ENCODE measurements around the gene TSPAN5. TPM values are rescaled to one million over a fixed set of nuclear protein-coding genes. Genes with fewer than 3 reads are reported as not detected.

TSPAN5 gene
- total RNA-seq, 2 donors from 2014 or later = 7.9 to 48.5 TPM

DNA sequence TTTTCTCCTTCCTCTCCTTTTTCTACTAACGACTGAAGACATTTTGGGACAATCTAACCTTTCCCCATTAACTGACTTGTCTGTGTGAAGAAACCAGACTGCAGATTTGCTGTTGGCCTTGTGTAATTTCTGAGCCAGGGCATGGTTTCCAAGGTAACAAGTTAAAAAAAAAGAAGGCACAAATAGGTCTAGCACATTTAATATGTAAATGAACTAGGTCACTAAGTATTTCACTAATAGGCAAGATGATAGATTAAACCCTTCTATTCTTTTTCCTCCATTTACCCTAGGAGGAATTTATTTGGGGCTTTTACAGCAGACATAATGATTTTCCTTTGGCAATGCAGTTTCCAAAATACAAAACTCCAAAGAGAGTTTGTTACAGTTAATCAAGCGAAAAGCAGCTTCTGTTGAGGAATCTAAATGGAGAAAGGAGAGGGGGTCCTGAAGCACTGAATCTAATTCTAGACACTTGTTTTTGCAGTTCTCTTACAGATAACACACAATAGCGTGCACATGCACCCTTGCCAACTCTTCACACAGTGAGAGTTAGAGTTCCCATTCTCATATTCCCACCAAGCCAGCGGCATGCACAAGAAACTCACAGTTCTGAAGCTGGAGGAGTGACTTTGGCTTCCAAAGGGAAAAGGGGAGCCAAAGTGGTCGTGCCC lies 72.0 kb downstream of the TSPAN5 start:
- intact Hi-C loops (cut with DNase I) = no loop called here

DNA sequence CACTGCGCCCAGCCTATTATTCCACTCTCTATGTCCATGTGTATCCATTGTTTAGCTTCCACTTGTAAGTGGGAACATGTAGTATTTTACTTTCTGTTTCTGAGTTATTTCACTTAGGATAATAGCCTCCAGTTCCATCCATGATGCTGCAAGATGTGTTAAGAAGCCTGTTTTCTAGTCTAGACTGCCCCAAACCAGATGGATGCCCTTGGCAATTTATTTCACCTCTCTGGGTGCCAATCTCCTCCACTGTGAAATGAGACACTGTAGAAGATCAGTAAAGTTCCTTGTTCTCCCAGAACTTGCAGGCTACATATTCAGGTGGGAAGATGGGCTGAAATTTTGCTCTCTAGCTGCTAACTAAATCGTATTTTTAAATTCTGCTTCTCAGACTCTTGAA lies 72.8 kb downstream of the TSPAN5 start:
- DNase-seq (ENCODE audit: low spot score) = no peak
- H3K27me3 ChIP-seq (replicated peaks; ENCODE audit: insufficient read depth) = no peaks in the 10 kb centered on the region
- H3K4me3 ChIP-seq = no peak overlapping the region
- H3K9me3 ChIP-seq = no peaks in the 10 kb centered on the region
- peaks cover 11% of the 10 kb centered on the region for H3K4me1 ChIP-seq (replicated peaks)
- 66% methylated on average over 2 of the region's 2 CpGs for whole genome bisulfite sequencing
- intact Hi-C loops (cut with DNase I) = no loop called here
- no peak for TF ChIP-seq POLR2A (IDR thresholded peaks at IDR 0.05)
- H3K27ac ChIP-seq = peak overlapping the region; percentile 3 to 26
- no peaks in the 10 kb centered on the region for H3K36me3 ChIP-seq

More for the DNA sequence above, 72.0 kb downstream of the TSPAN5 start:
- no peak for TF ChIP-seq POLR2A (IDR thresholded peaks at IDR 0.05)
- TF ChIP-seq, protein P1, sequence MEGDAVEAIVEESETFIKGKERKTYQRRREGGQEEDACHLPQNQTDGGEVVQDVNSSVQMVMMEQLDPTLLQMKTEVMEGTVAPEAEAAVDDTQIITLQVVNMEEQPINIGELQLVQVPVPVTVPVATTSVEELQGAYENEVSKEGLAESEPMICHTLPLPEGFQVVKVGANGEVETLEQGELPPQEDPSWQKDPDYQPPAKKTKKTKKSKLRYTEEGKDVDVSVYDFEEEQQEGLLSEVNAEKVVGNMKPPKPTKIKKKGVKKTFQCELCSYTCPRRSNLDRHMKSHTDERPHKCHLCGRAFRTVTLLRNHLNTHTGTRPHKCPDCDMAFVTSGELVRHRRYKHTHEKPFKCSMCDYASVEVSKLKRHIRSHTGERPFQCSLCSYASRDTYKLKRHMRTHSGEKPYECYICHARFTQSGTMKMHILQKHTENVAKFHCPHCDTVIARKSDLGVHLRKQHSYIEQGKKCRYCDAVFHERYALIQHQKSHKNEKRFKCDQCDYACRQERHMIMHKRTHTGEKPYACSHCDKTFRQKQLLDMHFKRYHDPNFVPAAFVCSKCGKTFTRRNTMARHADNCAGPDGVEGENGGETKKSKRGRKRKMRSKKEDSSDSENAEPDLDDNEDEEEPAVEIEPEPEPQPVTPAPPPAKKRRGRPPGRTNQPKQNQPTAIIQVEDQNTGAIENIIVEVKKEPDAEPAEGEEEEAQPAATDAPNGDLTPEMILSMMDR (IDR thresholded peaks at IDR 0.05) = no peak
- no peak for TF ChIP-seq POLR2AphosphoS5 (IDR thresholded peaks at IDR 0.05)
- Histone ChIP-seq H3K36me3 (no peaks in the 10 kb centered on the region), H3K27me3 (replicated peaks; ENCODE audit: insufficient read depth) (no peaks in the 10 kb centered on the region), H3K4me3 (no peak overlapping the region), H3K9me3 (no peaks in the 10 kb centered on the region), H3K27ac (peak overlapping the region; percentile 13 to 26), H3K4me1 (replicated peaks) (peaks cover 7% of the 10 kb centered on the region)
- no peak for DNase-seq (ENCODE audit: low spot score)
- WGBS = 38% methylated on average over 5 of the region's 5 CpGs

DNA sequence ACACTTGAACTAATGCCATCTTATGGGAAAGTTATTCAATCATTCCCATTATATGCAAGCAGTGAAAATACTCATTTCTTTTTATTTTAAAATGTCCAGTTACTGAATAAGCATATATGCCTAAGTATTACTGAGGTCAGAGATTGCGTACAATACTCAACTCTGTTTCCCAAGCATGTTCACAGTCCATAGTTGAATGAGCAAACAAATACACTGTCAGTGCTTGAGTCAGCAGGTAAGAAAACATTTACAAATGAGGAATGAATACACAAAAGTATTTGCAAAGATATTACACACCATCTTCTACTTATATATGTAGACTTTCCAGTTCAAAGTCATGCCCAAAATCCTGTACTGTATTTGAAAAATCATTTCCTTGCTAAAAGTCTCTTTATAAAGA lies 74.1 kb downstream of the TSPAN5 start:
- H3K9me3 ChIP-seq = no peaks in the 10 kb centered on the region
- intact Hi-C loops (cut with DNase I) = no loop called here
- no peaks in the 10 kb centered on the region for H3K36me3 ChIP-seq
- no peak for DNase-seq (ENCODE audit: low spot score)
- no peaks in the 10 kb centered on the region for H3K27me3 ChIP-seq (replicated peaks; ENCODE audit: insufficient read depth)
- 68% methylated on average over 1 of the region's 1 CpG for WGBS
- H3K4me1 ChIP-seq (replicated peaks) = peaks cover 13% of the 10 kb centered on the region
- peak overlapping the region; percentile 62 to 66 for H3K27ac ChIP-seq
- TF ChIP-seq, protein P1 (IDR thresholded peaks at IDR 0.05) = no peak
- TF ChIP-seq POLR2AphosphoS5 (IDR thresholded peaks at IDR 0.05) = peak; percentile 74
- H3K4me3 ChIP-seq = no peak overlapping the region

DNA sequence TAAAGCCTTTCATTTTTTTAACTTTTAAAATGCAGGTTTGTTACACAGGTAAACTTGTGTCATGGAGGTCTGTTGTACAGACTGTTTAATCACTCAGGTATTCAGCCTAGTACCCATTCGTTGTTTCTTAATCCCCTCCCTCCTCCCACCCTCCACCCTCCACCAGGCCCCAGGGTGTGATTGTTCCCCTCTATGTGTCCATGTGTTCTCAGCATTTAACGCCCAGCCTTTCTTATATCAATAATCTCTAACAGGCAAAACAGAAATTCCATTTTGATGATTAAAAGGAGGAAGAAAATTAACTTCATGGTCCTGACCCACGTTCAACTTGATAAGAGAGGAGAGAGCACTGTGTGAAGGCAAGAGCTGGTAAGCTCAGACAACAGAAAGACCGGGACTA lies 75.1 kb downstream of the TSPAN5 start:
- Histone ChIP-seq H3K4me1 (replicated peaks) (peaks cover 13% of the 10 kb centered on the region), H3K36me3 (no peaks in the 10 kb centered on the region), H3K9me3 (no peaks in the 10 kb centered on the region), H3K27ac (peak overlapping the region; percentile 62 to 66), H3K4me3 (no peak overlapping the region), H3K27me3 (replicated peaks; ENCODE audit: insufficient read depth) (no peaks in the 10 kb centered on the region)
- 70% methylated on average over 4 of the region's 4 CpGs for WGBS
- DNase-seq (ENCODE audit: low spot score) = no peak
- TF ChIP-seq POLR2A (IDR thresholded peaks at IDR 0.05) (no peak), POLR2AphosphoS5 (IDR thresholded peaks at IDR 0.05) (no peak)
- TF ChIP-seq, protein P1 (IDR thresholded peaks at IDR 0.05) = no peak
- intact Hi-C loops (cut with DNase I) = no loop called here

DNA sequence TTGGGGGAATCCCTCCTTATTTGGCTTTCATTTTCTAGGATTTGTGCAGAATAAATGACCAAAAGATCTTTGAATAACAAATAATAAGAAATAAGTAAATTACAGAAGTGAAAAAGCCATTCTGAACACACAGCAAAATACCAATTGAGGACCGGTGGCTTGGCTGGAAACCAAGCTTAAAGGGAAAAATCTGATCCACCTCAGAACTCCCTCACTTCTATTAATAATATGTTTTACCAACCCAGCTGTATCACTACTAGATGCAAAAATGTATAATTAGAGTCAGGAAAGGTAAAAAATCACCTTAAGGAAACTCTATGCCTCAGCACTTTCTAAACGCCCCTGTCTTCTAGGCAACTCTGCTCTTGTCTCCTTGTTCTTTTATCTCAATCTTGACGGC lies 77.3 kb downstream of the TSPAN5 start:
- Histone ChIP-seq H3K9me3 (no peaks in the 10 kb centered on the region), H3K27me3 (replicated peaks; ENCODE audit: insufficient read depth) (no peaks in the 10 kb centered on the region), H3K4me3 (no peak overlapping the region), H3K27ac (no peak overlapping the region), H3K4me1 (replicated peaks) (peaks cover 12% of the 10 kb centered on the region), H3K36me3 (no peaks in the 10 kb centered on the region)
- no peak for DNase-seq (ENCODE audit: low spot score)
- intact Hi-C loops (cut with DNase I) = no loop called here
- 45% methylated on average over 3 of the region's 3 CpGs for whole genome bisulfite sequencing
- TF ChIP-seq POLR2AphosphoS5 (IDR thresholded peaks at IDR 0.05) (no peak), POLR2A (IDR thresholded peaks at IDR 0.05) (no peak)
- TF ChIP-seq, protein P1 (IDR thresholded peaks at IDR 0.05) = no peak

Measured in prostate gland (tissue), 2 donors.